ENCODE measurements around the gene AKAIN1.

- no peak for TF ChIP-seq POLR2A (IDR thresholded peaks at IDR 0.05)
- no peak for TF ChIP-seq CTCF (IDR thresholded peaks at IDR 0.05)
Measured at GRCh38 chr18:5150894-5151293, 46.2 kb downstream of the AKAIN1 start.

Data from testis (tissue), 2 donors.